Prostate gland (tissue), 2 donors: Measurements from ENCODE around the gene SMIM38.

ENCODE experiments used
- CTCF ChIP-seq, 4 experiments: fragments of 200-600 bp in 2 of 4; fragments of 450-650 bp in 2 of 4; sonication (generic) in 2 of 4; IDR thresholded peaks; 1 replicate in 3 of 4; 2 replicates in 1 of 4; pipeline ENCODE4 v1.5.1; 2016 to 2019; ENCODE audit warnings: antibody characterized with exemption in 4 of 4, mild to moderate bottlenecking in 2 of 4, moderate library complexity in 2 of 4
- POLR2A ChIP-seq: fragments of 450-650 bp; IDR thresholded peaks from one replicate; pipeline ENCODE4 v1.6.1; 2016; ENCODE audit warnings: antibody characterized with exemption, mild to moderate bottlenecking

GRCh38 chr11:69108030-69108429, 47.7 kb upstream of the SMIM38 start:
- TF ChIP-seq POLR2A, result no peak
- TF ChIP-seq CTCF (IDR thresholded peaks at IDR 0.05), result no peak
